ENCODE measurements around the gene MBD6.

The MBD6 gene

GRCh38 chr12:57528176-57528575, 5.6 kb downstream of the MBD6 start:
- no peak for DNase-seq (ENCODE audit: low read depth in 3 of 3)

- no peak for DNase-seq (ENCODE audit: low read depth in 3 of 3)
These were observed 6.4 kb downstream of the MBD6 start for GRCh38 chr12:57528831-57529555.

GRCh38 chr12:57529831-57530230, 7.2 kb downstream of the MBD6 start:
- DNase-seq (ENCODE audit: low read depth in 3 of 3) = no peak

GRCh38 chr12:57530396-57531142, 7.9 kb downstream of the MBD6 start:
- DNase-seq (ENCODE audit: low read depth in 3 of 3) = no peak

- DNase-seq (ENCODE audit: low read depth in 3 of 3) = no peak
These were observed 9.2 kb downstream of the MBD6 start for GRCh38 chr12:57531836-57532235.

- no peak for DNase-seq (ENCODE audit: low read depth in 3 of 3)
These were observed 10.5 kb downstream of the MBD6 start for GRCh38 chr12:57533108-57533507.

GRCh38 chr12:57534250-57534649, 11.6 kb downstream of the MBD6 start:
- no peak for DNase-seq (ENCODE audit: low read depth in 3 of 3)

GRCh38 chr12:57534991-57535543, 12.4 kb downstream of the MBD6 start:
- DNase-seq (ENCODE audit: low read depth in 3 of 3) = no peak

GRCh38 chr12:57535764-57536596, 13.4 kb downstream of the MBD6 start:
- DNase-seq (ENCODE audit: low read depth in 3 of 3) = no peak

GRCh38 chr12:57536597-57536942, 13.9 kb downstream of the MBD6 start:
- DNase-seq (ENCODE audit: low read depth in 3 of 3) = no peak

- DNase-seq (ENCODE audit: low read depth in 3 of 3) = no peak
These were observed 16.6 kb downstream of the MBD6 start for GRCh38 chr12:57539134-57539768.

- no peak for DNase-seq (ENCODE audit: low read depth in 3 of 3)
These were observed 18.4 kb downstream of the MBD6 start for GRCh38 chr12:57541001-57541400.

- DNase-seq (ENCODE audit: low read depth in 3 of 3) = no peak
These were observed 19.1 kb downstream of the MBD6 start for GRCh38 chr12:57541717-57542116.

GRCh38 chr12:57543581-57543980, 21.0 kb downstream of the MBD6 start:
- no peak for DNase-seq (ENCODE audit: low read depth in 3 of 3)

GRCh38 chr12:57545809-57546437, 23.3 kb downstream of the MBD6 start:
- DNase-seq (ENCODE audit: low read depth in 3 of 3) = no peak

- peak; percentile 88 to 94 (median 92) for DNase-seq (ENCODE audit: low read depth in 3 of 3)
These were observed 24.0 kb downstream of the MBD6 start, which contains the start of gene DCTN2 for GRCh38 chr12:57546438-57547287. TSS of gene DCTN2 (minus strand) at chr12:57547192. CDS start at chr12:57547063, 129 bp downstream.

- DNase-seq (ENCODE audit: low read depth in 3 of 3) = no peak
These were observed 24.8 kb downstream of the MBD6 start for GRCh38 chr12:57547288-57548012.

GRCh38 chr12:57548013-57548315, 25.3 kb downstream of the MBD6 start:
- DNase-seq (ENCODE audit: low read depth in 3 of 3) = no peak

- no peak for DNase-seq (ENCODE audit: low read depth in 3 of 3)
These were observed 25.9 kb downstream of the MBD6 start for GRCh38 chr12:57548488-57548887.
